Upper lobe of right lung (tissue), 1 donor: ENCODE data around the gene ADRA2A. TPM values are rescaled to one million over a fixed set of nuclear protein-coding genes. Genes with fewer than 3 reads are reported as not detected.

ENCODE experiments used
- ATAC-seq: fragments of 200-7000 bp; cut with Tn5 transposase; one replicate; pipeline ENCODE4 v1.9.1; 2020; ENCODE audit warnings: mild to moderate bottlenecking, moderate library complexity
- DNase-seq: peaks from one replicate; pipeline ENCODE4 v3.0.0-alpha.2; 2020
- H3K27ac ChIP-seq: fragments of 200-600 bp; one replicate; pipeline ENCODE4 v1.8.0; 2022
- H3K27me3 ChIP-seq: fragments of 200-600 bp; one replicate; pipeline ENCODE4 v1.8.0; 2022; ENCODE audit warnings: mild to moderate bottlenecking
- H3K36me3 ChIP-seq: fragments of 200-600 bp; one replicate; pipeline ENCODE4 v1.8.0; 2022
- H3K4me1 ChIP-seq: fragments of 200-600 bp; one replicate; pipeline ENCODE4 v1.8.0; 2022
- H3K4me3 ChIP-seq: fragments of 200-600 bp; one replicate; pipeline ENCODE4 v1.8.0; 2022; ENCODE audit warnings: mild to moderate bottlenecking
- H3K9me3 ChIP-seq: fragments of 200-600 bp; one replicate; pipeline ENCODE4 v1.8.0; 2022
- CTCF ChIP-seq: fragments of 200-600 bp; IDR thresholded peaks from one replicate; pipeline ENCODE4 v1.8.0; 2022; ENCODE audit warnings: antibody characterized with exemption
- intact Hi-C: fragments of 100-400 bp; cut with DNase I; formaldehyde crosslinking; loops from one replicate; pipeline ENCODE4 v1.11.0; 2022
- total RNA-seq: library from RNA; stranded (reverse); fragmentation: NEBNext Ultra II Directional; extraction: Animal tissue kit (Norgen Biotek cat#: 25700); gene quantifications from one replicate; pipeline ENCODE4 v1.2.1, GENCODE V29; 2021
- donor health status: DM: no; HTN: yes; CAD: no; lungs with severe emphysema.

Gene ADRA2A
- total RNA-seq, 1 donor from 2014 or later = 4.9 TPM

DNA sequence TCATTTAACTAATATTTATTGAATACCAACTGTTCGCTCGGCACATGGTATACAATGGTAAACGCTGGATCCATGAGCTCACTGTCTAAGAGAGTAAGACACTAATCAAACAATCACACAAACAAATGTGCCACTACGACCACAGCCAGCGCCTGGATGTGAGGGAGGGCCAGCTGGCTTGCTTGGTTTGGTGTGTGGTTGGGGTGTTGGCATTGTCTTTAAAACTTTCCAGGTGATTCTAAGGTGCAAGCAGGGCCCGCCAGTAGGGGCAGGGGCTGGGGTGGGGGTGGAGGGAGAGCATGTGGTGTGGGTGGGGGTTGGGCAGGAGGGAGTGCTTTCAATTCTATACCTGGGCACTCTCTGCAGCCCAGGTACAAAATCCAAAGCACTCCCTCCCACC is 31.6 kb downstream of the ADRA2A start:
- ATAC-seq (no peak), DNase-seq (peak; percentile 29)
- intact Hi-C loops = no loop called here

GRCh38 chr10:111109501-111110242 is 32.8 kb downstream of the ADRA2A start:
- no peak overlapping the region for H3K27ac ChIP-seq
- TF ChIP-seq CTCF = no peak
- H3K4me3 ChIP-seq = no peak overlapping the region
- H3K4me1 ChIP-seq = no peaks in the 10 kb centered on the region
- no peak for DNase-seq
- ATAC-seq = no peak
- intact Hi-C loops = no loop called here
- H3K9me3 ChIP-seq = no peaks in the 10 kb centered on the region
- H3K27me3 ChIP-seq = no peaks in the 10 kb centered on the region
- no peaks in the 10 kb centered on the region for H3K36me3 ChIP-seq

More for the DNA sequence above, 31.6 kb downstream of the ADRA2A start:
- no peak for TF ChIP-seq CTCF
- Histone ChIP-seq H3K9me3 (no peaks in the 10 kb centered on the region), H3K4me1 (no peaks in the 10 kb centered on the region), H3K36me3 (no peaks in the 10 kb centered on the region), H3K27ac (no peak overlapping the region), H3K27me3 (no peaks in the 10 kb centered on the region), H3K4me3 (no peak overlapping the region)

- Histone ChIP-seq H3K9me3 (no peaks in the 10 kb centered on the region), H3K4me1 (no peaks in the 10 kb centered on the region), H3K27ac (no peak overlapping the region), H3K36me3 (no peaks in the 10 kb centered on the region), H3K27me3 (no peaks in the 10 kb centered on the region), H3K4me3 (no peak overlapping the region)
- no peak for ATAC-seq
- intact Hi-C loops = no loop called here
- no peak for DNase-seq
- TF ChIP-seq CTCF = no peak
Observed at GRCh38 chr10:111110771-111111170, 33.9 kb downstream of the ADRA2A start.

GRCh38 chr10:111112333-111112732 is 35.5 kb downstream of the ADRA2A start:
- Histone ChIP-seq H3K36me3 (no peaks in the 10 kb centered on the region), H3K9me3 (no peaks in the 10 kb centered on the region), H3K27me3 (no peaks in the 10 kb centered on the region), H3K27ac (no peak overlapping the region), H3K4me1 (no peaks in the 10 kb centered on the region), H3K4me3 (no peak overlapping the region)
- intact Hi-C loops = no loop called here
- DNase-seq (no peak), ATAC-seq (no peak)
- no peak for TF ChIP-seq CTCF

GRCh38 chr10:111113238-111113960 is 36.6 kb downstream of the ADRA2A start:
- Histone ChIP-seq H3K4me1 (no peaks in the 10 kb centered on the region), H3K27me3 (no peaks in the 10 kb centered on the region), H3K9me3 (no peaks in the 10 kb centered on the region), H3K36me3 (no peaks in the 10 kb centered on the region), H3K27ac (no peak overlapping the region), H3K4me3 (no peak overlapping the region)
- ATAC-seq (no peak), DNase-seq (no peak)
- intact Hi-C loops = no loop called here
- TF ChIP-seq CTCF = no peak
